HCT116 (cell line): ENCODE data around the gene SYCE3. TPM values are rescaled to one million over a fixed set of nuclear protein-coding genes. Genes with fewer than 3 reads are reported as not detected.
A peak's percentile ranks its signal among the peaks of the same experiment; 100 is the strongest.

ENCODE experiments used
- ATAC-seq: fragments of 200-7000 bp; cut with Tn5 transposase; 2 replicates; pipeline ENCODE4 v1.9.1; 2020; ENCODE audit warnings: mild to moderate bottlenecking, moderate library complexity
- BruUV-seq: library from RNA; stranded (reverse); fragments of 400-500 nt; replicated peaks from 2 replicates; lab custom pipeline; 2021; lab: Mats Ljungman, UMichigan
- CTCF ChIA-PET: fragments of 300-600 bp; sonication (Branson Sonifier 250); formaldehyde crosslinking; loops from one replicate; lab custom pipeline; 2021; ENCODE audit warnings: antibody characterized with exemption; lab: Charles Lee
- POLR2A ChIA-PET: fragments of 300-600, 350-600 bp; sonication (Branson Sonifier 250); formaldehyde crosslinking; loops from one replicate; lab custom pipeline; 2021; ENCODE audit warnings: antibody characterized with exemption; lab: Charles Lee
- RAD21 ChIA-PET, 2 experiments: fragments of 300-600 bp; sonication (Branson Sonifier 250); formaldehyde crosslinking; loops; one replicate each; lab custom pipeline; 2023; ENCODE audit warnings: low total read pairs in 2 of 2; ENCODE audit not compliant: uncharacterized antibody in 2 of 2, unreplicated experiment in 2 of 2, low non-redundant PET in 1 of 2; lab: Charles Lee
- DNase-seq: peaks from one replicate; pipeline ENCODE4 v3.0.0-alpha.2; 2010; ENCODE audit warnings: low read depth, low spot score
- H2AFZ ChIP-seq: fragments of 200-600 bp; shearing (Covaris generic), sonication (generic); 2 replicates; pipeline ENCODE4 v1.6.1; 2017; ENCODE audit warnings: low read depth, mixed run types, mixed read lengths, antibody characterized with exemption, low read length; ENCODE audit not compliant: poor library complexity, severe bottlenecking
- H3K27ac ChIP-seq: 2 replicates; pipeline ENCODE4 v1.5.1; 2012; ENCODE audit warnings: low read depth, low read length
- H3K27me3 ChIP-seq: fragments of 200-600 bp; sonication (generic); 2 replicates; pipeline ENCODE4 v1.6.1; 2016; ENCODE audit warnings: mixed run types, low read length, mixed read lengths; ENCODE audit not compliant: insufficient read depth
- H3K36me3 ChIP-seq, 2 experiments: fragments of 200-500 bp in 1 of 2; fragments of 200-600 bp in 1 of 2; sonication (Bioruptor generic) in 1 of 2; sonication (generic) in 1 of 2; 2 replicates each; pipeline versions ENCODE4 v1.5.1 to v1.6.1; 2014 to 2016; ENCODE audit warnings: low read length in 2 of 2, inconsistent platforms in 1 of 2, mixed read lengths in 1 of 2, mixed run types in 1 of 2; ENCODE audit not compliant: insufficient read depth in 2 of 2, control insufficient read depth in 1 of 2
- H3K4me1 ChIP-seq, 2 experiments: fragments of 200-600 bp in 1 of 2; sonication (generic) in 1 of 2; 2 replicates each; pipeline versions ENCODE4 v1.5.1 to v1.6.1; 2012 to 2017; ENCODE audit warnings: low read length in 2 of 2, inconsistent platforms in 1 of 2, mild to moderate bottlenecking in 1 of 2, mixed read lengths in 1 of 2, mixed run types in 1 of 2, moderate library complexity in 1 of 2; ENCODE audit not compliant: insufficient read depth in 2 of 2, control insufficient read depth in 1 of 2
- H3K4me2 ChIP-seq: fragments of 200-600 bp; sonication (generic); 2 replicates; pipeline ENCODE4 v1.6.1; 2017; ENCODE audit warnings: mixed run types, low read length, mixed read lengths
- H3K4me3 ChIP-seq, 2 experiments: fragments of 200-600 bp in 1 of 2; sonication (generic) in 1 of 2; replicated peaks in 1 of 2; 2 replicates each; pipeline ENCODE4 v1.5.1; 2011 to 2016; ENCODE audit warnings: low read length in 2 of 2, control low read depth in 1 of 2, low read depth in 1 of 2, mild to moderate bottlenecking in 1 of 2, mixed read lengths in 1 of 2, mixed run types in 1 of 2
- H3K79me2 ChIP-seq: fragments of 200-600 bp; sonication (generic); 2 replicates; pipeline ENCODE4 v1.6.1; 2017; ENCODE audit warnings: mild to moderate bottlenecking, mixed run types, low read length, moderate library complexity, mixed read lengths; ENCODE audit not compliant: insufficient read depth
- H3K9ac ChIP-seq: fragments of 200-600 bp; sonication (generic); 2 replicates; pipeline ENCODE4 v1.6.1; 2016; ENCODE audit warnings: low read length, mixed read lengths
- H3K9me2 ChIP-seq: fragments of 200-600 bp; sonication (generic), shearing (Covaris generic); 2 replicates; pipeline ENCODE4 v1.6.1; 2017; ENCODE audit warnings: mixed run types, mild to moderate bottlenecking, moderate library complexity; ENCODE audit not compliant: insufficient read depth
- H3K9me3 ChIP-seq, 2 experiments: fragments of 200-500 bp in 1 of 2; fragments of 200-600 bp in 1 of 2; sonication (Bioruptor generic) in 1 of 2; sonication (generic) in 1 of 2; 2 replicates each; pipeline ENCODE4 v1.6.1; 2014 to 2017; ENCODE audit warnings: low read length in 2 of 2, mixed read lengths in 2 of 2, inconsistent platforms in 1 of 2, low read depth in 1 of 2, mild to moderate bottlenecking in 1 of 2, mixed run types in 1 of 2, moderate library complexity in 1 of 2; ENCODE audit not compliant: control insufficient read depth in 1 of 2, insufficient read depth in 1 of 2
- H4K20me1 ChIP-seq: fragments of 200-600 bp; sonication (generic), shearing (Covaris generic); 2 replicates; pipeline ENCODE4 v1.6.1; 2017; ENCODE audit warnings: mixed run types, mild to moderate bottlenecking, moderate library complexity; ENCODE audit not compliant: insufficient read depth
- ATF3 ChIP-seq: IDR thresholded peaks from 2 replicates; pipeline ENCODE4 v1.6.1; 2012
- CBX3 ChIP-seq: IDR thresholded peaks from 2 replicates; pipeline ENCODE4 v1.6.1; 2012; ENCODE audit warnings: low read depth
- ELF1 ChIP-seq: IDR thresholded peaks from 2 replicates; pipeline ENCODE4 v1.6.1; 2012; ENCODE audit warnings: low read depth, borderline replicate concordance
- FOSL1 ChIP-seq: IDR thresholded peaks from 2 replicates; pipeline ENCODE4 v1.6.1; 2012; ENCODE audit warnings: low read depth
- MAX ChIP-seq: IDR thresholded peaks from 2 replicates; pipeline ENCODE4 v1.6.1; 2012
- POLR2A ChIP-seq: IDR thresholded peaks from 2 replicates; pipeline ENCODE4 v1.7.0; 2011; ENCODE audit warnings: borderline replicate concordance; ENCODE audit not compliant: insufficient read depth, insufficient read length; ENCODE audit errors: extremely low read depth
- POLR2AphosphoS5 ChIP-seq: IDR thresholded peaks from 2 replicates; pipeline ENCODE4 v1.6.1; 2011; ENCODE audit warnings: mild to moderate bottlenecking, low read depth, low read length, moderate library complexity
- REST ChIP-seq: IDR thresholded peaks from 2 replicates; pipeline ENCODE4 v1.6.1; 2012; ENCODE audit warnings: low read depth
- SIN3A ChIP-seq: IDR thresholded peaks from 2 replicates; pipeline ENCODE4 v1.6.1; 2012; ENCODE audit warnings: low read depth
- SP1 ChIP-seq: IDR thresholded peaks from 2 replicates; pipeline ENCODE4 v1.6.1; 2012; ENCODE audit warnings: low read depth
- TCF7L2 ChIP-seq: IDR thresholded peaks from 2 replicates; pipeline ENCODE4 v1.7.0; 2011; ENCODE audit warnings: borderline replicate concordance, inconsistent platforms; ENCODE audit not compliant: insufficient read depth, insufficient read length; ENCODE audit errors: extremely low read depth
- YY1 ChIP-seq: IDR thresholded peaks from 2 replicates; pipeline ENCODE4 v1.6.1; 2011; ENCODE audit warnings: low read length, low read depth, moderate library complexity, mild to moderate bottlenecking; ENCODE audit not compliant: insufficient replicate concordance; ENCODE audit errors: extremely low read depth
- ZFX ChIP-seq: fragments of 450-650 bp; IDR thresholded peaks from 2 replicates; pipeline ENCODE4 v1.6.1; 2017
- intact Hi-C: fragments of 100-400 bp; cut with micrococcal nuclease; formaldehyde crosslinking; loops from 2 replicates; pipeline ENCODE4 v1.10.0; 2022
- total RNA-seq: library from RNA; stranded (reverse); gene quantifications from one replicate; pipeline ENCODE4 v1.2.1, GENCODE V29; 2021; ENCODE audit not compliant: unreplicated experiment

The SYCE3 gene
- total RNA-seq, 1 experiment from 2014 or later = not detected

GRCh38 chr22:50584106-50585096, 21.7 kb upstream of the SYCE3 start:
- Histone ChIP-seq H3K4me3 (peak overlapping the region; percentile 86 to 90), H3K27me3 (no peaks in the 10 kb centered on the region), H2AFZ (no peak overlapping the region), H3K9me3 (no peaks in the 10 kb centered on the region), H4K20me1 (no peaks in the 10 kb centered on the region), H3K9me2 (no peaks in the 10 kb centered on the region), H3K79me2 (peaks cover 17% of the 10 kb centered on the region; the same call in 1 of the 2 replicates), H3K4me2 (peak overlapping the region; percentile 97), H3K9ac (peak overlapping the region; percentile 90), H3K27ac (no peak overlapping the region), H3K36me3 (no peaks in the 10 kb centered on the region)
- POLR2A ChIA-PET = no interaction called here
- ATAC-seq = no peak
- no peak for DNase-seq
- CTCF ChIA-PET = no interaction called here
- RAD21 ChIA-PET = no interaction called here
- intact Hi-C loops = no loop called here
- TF ChIP-seq ZFX (no peak), ATF3 (no peak), SIN3A (no peak), YY1 (no peak), POLR2AphosphoS5 (no peak)
- TF ChIP-seq, all 23 proteins: peak for 0
- peaks cover 5 to 24% of the 10 kb centered on the region in 2 experiments for H3K4me1 ChIP-seq
- BruUV-seq = no TSS peak

GRCh38 chr22:50583294-50583861, 20.7 kb upstream of the SYCE3 start:
- POLR2A ChIA-PET = interaction anchor here (1.3 to 2.1 kb wide), 2 partner anchors 21 to 58 kb away, joined by 8 read pairs; partner anchors contain the start of genes SCO2 and SYCE3
- no peak for DNase-seq
- no peaks in the 10 kb centered on the region for H4K20me1 ChIP-seq
- no peak overlapping the region for H2AFZ ChIP-seq
- CTCF ChIA-PET = interaction anchor here (1.4 to 1.6 kb wide), 2 partner anchors 21 to 37 kb away, joined by 3 to 4 read pairs; partner anchors contain the start of gene SYCE3
- RAD21 ChIA-PET = no interaction called here
- H3K4me3 ChIP-seq = peak overlapping the region; percentile 86 to 90
- ATAC-seq = peak; percentile 41
- no peaks in the 10 kb centered on the region; a peak in 1 of 4 replicates for H3K36me3 ChIP-seq
- H3K27ac ChIP-seq = peak overlapping the region; percentile 99
- peaks cover 5 to 28% of the 10 kb centered on the region in 2 experiments for H3K4me1 ChIP-seq
- peaks cover 17% of the 10 kb centered on the region; the same call in 1 of the 2 replicates for H3K79me2 ChIP-seq
- peak overlapping the region; percentile 90 for H3K9ac ChIP-seq
- intact Hi-C loops = loop anchor here (2.0 kb wide), 1 partner anchor 29 kb away; no protein-coding TSS in a partner anchor
- H3K9me2 ChIP-seq = no peaks in the 10 kb centered on the region
- H3K4me2 ChIP-seq = peak overlapping the region; percentile 97
- no TSS peak for BruUV-seq
- no peaks in the 10 kb centered on the region for H3K27me3 ChIP-seq
- H3K9me3 ChIP-seq = no peaks in the 10 kb centered on the region
- TF ChIP-seq YY1 = no peak
- no peak for TF ChIP-seq REST
- no peak for TF ChIP-seq ATF3
- no peak for TF ChIP-seq SP1
- no peak for TF ChIP-seq POLR2A
- TF ChIP-seq CBX3 = no peak
- 0 out of 2 replicates have a peak, but pooled peaks have one; percentile 40 for TF ChIP-seq SIN3A
- TF ChIP-seq MAX = peak; percentile 46
- TF ChIP-seq FOSL1 = no peak
- no peak for TF ChIP-seq TCF7L2
- TF ChIP-seq ELF1 = no peak
